CD8-positive, alpha-beta memory T cell (primary cell): ENCODE measurements around the gene BRMS1. TPM values are rescaled to one million over a fixed set of nuclear protein-coding genes. Genes with fewer than 3 reads are reported as not detected.

Experiments
- CTCF ChIA-PET: fragments of 350-600 bp; sonication (Branson Sonifier 250); formaldehyde crosslinking; loops from one replicate; lab custom pipeline; 2021; ENCODE audit warnings: antibody characterized with exemption; lab: Charles Lee
- POLR2A ChIA-PET: fragments of 350-600 bp; sonication (Branson Sonifier 250); formaldehyde crosslinking; loops from one replicate; lab custom pipeline; 2021; ENCODE audit warnings: antibody characterized with exemption; lab: Charles Lee
- DNase-seq, 5 donors: peaks; one replicate each; pipeline versions ENCODE4 v3.0.0 to v3.0.0-alpha.2; 2020 to 2022; ENCODE audit warnings: mixed read lengths in 1 of 5
- H3K27ac ChIP-seq: one replicate; pipeline ENCODE4 v1.7.0; 2013; ENCODE audit warnings: low read depth, mild to moderate bottlenecking, low read length, moderate library complexity
- H3K27me3 ChIP-seq: 2 replicates; pipeline ENCODE4 v1.7.0; 2013; ENCODE audit warnings: low read length, mild to moderate bottlenecking; ENCODE audit not compliant: insufficient read depth, poor library complexity, severe bottlenecking
- H3K36me3 ChIP-seq: 2 replicates; pipeline ENCODE4 v1.7.0; 2013; ENCODE audit warnings: mild to moderate bottlenecking, low read length, moderate library complexity; ENCODE audit not compliant: insufficient read depth
- H3K4me1 ChIP-seq: 2 replicates; pipeline ENCODE4 v1.7.0; 2013; ENCODE audit warnings: mild to moderate bottlenecking, low read length, moderate library complexity; ENCODE audit not compliant: insufficient read depth
- H3K4me3 ChIP-seq: 2 replicates; pipeline ENCODE4 v1.7.0; 2013; ENCODE audit warnings: mild to moderate bottlenecking, low read length
- H3K9me3 ChIP-seq: 2 replicates; pipeline ENCODE4 v1.7.0; 2013; ENCODE audit warnings: mild to moderate bottlenecking, low read length
- H3K27ac Mint-ChIP-seq, 8 donors: one replicate each; pipeline ENCODE4 v1.8.0; 2020 to 2021; ENCODE audit warnings: mixed read lengths in 8 of 8, mild to moderate bottlenecking in 6 of 8, inconsistent platforms in 3 of 8, moderate library complexity in 3 of 8
- H3K27me3 Mint-ChIP-seq, 2 donors: one replicate each; pipeline ENCODE4 v1.8.0; 2020 to 2021; ENCODE audit warnings: mixed read lengths in 2 of 2, mild to moderate bottlenecking in 1 of 2, moderate library complexity in 1 of 2
- H3K36me3 Mint-ChIP-seq, 3 donors: one replicate each; pipeline ENCODE4 v1.8.0; 2020 to 2021; ENCODE audit warnings: mixed read lengths in 3 of 3, inconsistent platforms in 1 of 3, mild to moderate bottlenecking in 1 of 3
- H3K4me1 Mint-ChIP-seq, 3 donors: one replicate each; pipeline ENCODE4 v1.8.0; 2020 to 2021; ENCODE audit warnings: mixed read lengths in 3 of 3, inconsistent platforms in 1 of 3, mild to moderate bottlenecking in 1 of 3
- H3K4me3 Mint-ChIP-seq, 7 donors: one replicate each; pipeline ENCODE4 v1.8.0; 2020 to 2021; ENCODE audit warnings: mixed read lengths in 7 of 7, mild to moderate bottlenecking in 6 of 7, moderate library complexity in 4 of 7, inconsistent platforms in 2 of 7
- H3K9me3 Mint-ChIP-seq, 5 donors: one replicate each; pipeline ENCODE4 v1.8.0; 2020 to 2022; ENCODE audit warnings: mixed read lengths in 5 of 5, mild to moderate bottlenecking in 3 of 5, moderate library complexity in 2 of 5, inconsistent platforms in 1 of 5
- polyA plus RNA-seq: library from polyadenylated mRNA; unstranded; fragments of 300-500 nt; fragmentation: Illumina TruSeq; gene quantifications from one replicate; pipeline ENCODE4 v1.2.3, GENCODE V29; 2021
- total RNA-seq, 2 experiments: library from RNA; stranded (reverse); gene quantifications; one replicate each; pipeline ENCODE4 v1.2.3, GENCODE V29; 2021

BRMS1 gene
- total and polyA plus RNA-seq, 3 experiments from 2014 or later = 66.1 to 76.4 (median 66.5) TPM

DNA sequence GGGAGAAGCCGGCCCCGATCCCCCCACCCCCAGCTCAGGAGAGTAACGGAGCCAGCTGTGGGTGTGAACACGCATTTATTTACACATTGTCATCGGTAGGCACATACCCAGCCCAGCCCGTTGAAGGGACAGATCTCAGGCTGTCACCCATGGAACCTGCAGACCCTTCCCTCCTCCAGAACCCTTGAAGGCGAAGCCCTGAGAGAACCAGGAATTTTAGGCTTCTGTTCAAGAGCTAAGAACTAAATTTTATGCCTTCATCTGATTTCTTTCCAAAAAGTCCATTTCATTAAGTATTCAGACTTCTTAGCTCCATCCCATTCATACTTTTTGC, 379 bp upstream of the BRMS1 start:
- CTCF ChIA-PET = interaction anchor here (1.0 to 8.6 kb wide), 7 partner anchors 9 to 41 kb away, joined by 3 to 72 read pairs (median 8); partner anchors contain the start of genes RIN1 and SLC29A2
- Histone ChIP-seq H3K36me3 (peaks cover 16% of the 10 kb centered on the region), H3K4me1 (peaks cover 45% of the 10 kb centered on the region), H3K4me3 (peak overlapping the region; percentile 96), H3K9me3 (no peaks in the 10 kb centered on the region), H3K27me3 (no peaks in the 10 kb centered on the region), H3K27ac (peak overlapping the region; percentile 92)
- POLR2A ChIA-PET = interaction anchor here (0.6 to 1.8 kb wide), 5 partner anchors 18 to 497 kb away, joined by 3 to 8 read pairs (median 6); partner anchors contain the start of genes CD248, RBM4 and SLC29A2
- Mint-ChIP-seq H3K9me3 (peaks cover 0 to 4% (median 0%) of the 10 kb centered on the region in 5 donors), H3K27ac (peak overlapping the region; percentile 96 to 99 (median 98)), H3K4me3 (peak overlapping the region; percentile 96 to 100 (median 97)), H3K27me3 (peaks cover 0 to 10% of the 10 kb centered on the region in 2 donors), H3K4me1 (peaks cover 43 to 65% (median 50%) of the 10 kb centered on the region in 3 donors), H3K36me3 (peaks cover 4 to 43% (median 8%) of the 10 kb centered on the region in 3 donors)
- DNase-seq = no peak

DNA sequence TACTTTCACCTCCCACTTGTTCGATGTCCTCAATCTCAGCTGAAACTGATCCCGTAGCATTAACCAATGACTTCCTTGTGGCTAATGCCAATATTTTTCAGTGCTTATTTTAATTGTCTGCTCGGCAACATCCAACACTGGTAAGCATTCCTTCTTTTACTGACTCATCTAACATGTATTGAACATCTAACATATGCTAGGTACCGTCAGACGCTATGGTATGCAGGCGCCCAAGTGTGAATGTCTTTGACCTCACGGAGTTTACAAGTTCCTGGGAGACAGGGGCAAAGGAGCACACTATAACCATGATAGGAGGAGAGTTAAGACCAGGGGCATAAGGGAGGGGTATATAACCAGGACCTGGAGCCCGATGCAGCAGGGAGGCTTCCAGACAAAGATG, 1.7 kb downstream of the BRMS1 start:
- no peak overlapping the region for H3K27ac ChIP-seq
- H3K9me3 Mint-ChIP-seq = peaks cover 0 to 4% (median 0%) of the 10 kb centered on the region in 5 donors
- H3K36me3 ChIP-seq = peaks cover 31% of the 10 kb centered on the region
- ChIA-PET POLR2A (interaction anchor here (0.5 kb wide), 1 partner anchor 1011 kb away, joined by 3 read pairs; no protein-coding TSS in a partner anchor), CTCF (interaction anchor here (0.9 to 8.6 kb wide), 3 partner anchors 31 to 46 kb away, joined by 3 to 72 read pairs (median 6); no protein-coding TSS in a partner anchor)
- H3K4me1 ChIP-seq = peaks cover 41% of the 10 kb centered on the region
- H3K9me3 ChIP-seq = no peaks in the 10 kb centered on the region
- peak in 1 of 5 donors; percentile 30 for DNase-seq
- H3K27me3 ChIP-seq = no peaks in the 10 kb centered on the region
- H3K27me3 Mint-ChIP-seq = peaks cover 0 to 9% of the 10 kb centered on the region in 2 donors
- no peak overlapping the region for H3K4me3 ChIP-seq
- peaks cover 40 to 60% (median 48%) of the 10 kb centered on the region in 3 donors for H3K4me1 Mint-ChIP-seq
- H3K36me3 Mint-ChIP-seq = peaks cover 4 to 64% (median 11%) of the 10 kb centered on the region in 3 donors
- H3K27ac Mint-ChIP-seq = peak overlapping the region in 5 of 8 donors; percentile 59 to 99 (median 68)
- peak overlapping the region; percentile 96 to 100 (median 97) for H3K4me3 Mint-ChIP-seq

DNA sequence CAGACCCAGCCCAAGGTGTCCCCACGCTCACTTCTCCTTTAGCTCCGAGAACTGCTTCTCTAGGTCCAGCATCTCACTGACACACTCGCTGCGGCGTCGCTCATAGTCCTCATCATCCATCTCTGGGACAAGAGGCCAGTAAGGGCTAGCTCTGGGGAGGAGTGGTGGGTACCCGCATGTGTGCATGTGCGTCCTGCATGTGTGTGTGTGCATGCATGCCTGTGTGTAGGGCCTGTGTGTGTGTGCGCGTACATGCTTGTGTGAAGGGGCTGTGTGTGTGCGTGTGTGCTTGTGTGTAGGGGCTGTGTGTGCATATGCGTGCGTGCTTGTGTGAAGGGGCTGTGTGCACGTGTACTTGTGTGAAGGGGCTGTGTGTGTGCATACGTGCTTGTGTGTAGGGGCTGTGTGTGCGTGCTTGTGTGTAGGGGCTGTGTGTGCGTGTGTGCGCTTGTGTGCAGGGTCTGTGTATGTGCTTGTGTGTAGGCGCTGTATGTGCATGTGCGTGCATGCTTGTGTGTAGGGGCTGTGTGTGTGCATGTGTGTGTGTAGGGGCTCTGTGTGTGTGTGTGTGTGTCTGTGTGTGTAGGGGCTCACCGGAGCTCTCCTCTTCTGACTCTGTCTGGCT, 3.3 kb downstream of the BRMS1 start:
- no peaks in the 10 kb centered on the region for H3K9me3 ChIP-seq
- peaks cover 0 to 4% of the 10 kb centered on the region in 2 donors for H3K27me3 Mint-ChIP-seq
- ChIA-PET POLR2A (no interaction called here), CTCF (interaction anchor here (8.6 kb wide), 1 partner anchor 29 kb away, joined by 72 read pairs; no protein-coding TSS in a partner anchor)
- DNase-seq = peak in 1 of 5 donors; percentile 24
- no peak overlapping the region for H3K4me3 ChIP-seq
- peaks cover 45 to 64% (median 49%) of the 10 kb centered on the region in 3 donors for H3K4me1 Mint-ChIP-seq
- H3K4me3 Mint-ChIP-seq = peak overlapping the region in 3 of 7 donors; percentile 31 to 66 (median 51)
- H3K27me3 ChIP-seq = no peaks in the 10 kb centered on the region
- no peak overlapping the region for H3K27ac ChIP-seq
- peaks cover 31% of the 10 kb centered on the region for H3K36me3 ChIP-seq
- H3K9me3 Mint-ChIP-seq = no peaks in the 10 kb centered on the region
- H3K27ac Mint-ChIP-seq = peak overlapping the region in 2 of 8 donors; percentile 23 to 63
- H3K36me3 Mint-ChIP-seq = peaks cover 4 to 75% (median 11%) of the 10 kb centered on the region in 3 donors
- peaks cover 42% of the 10 kb centered on the region for H3K4me1 ChIP-seq

DNA sequence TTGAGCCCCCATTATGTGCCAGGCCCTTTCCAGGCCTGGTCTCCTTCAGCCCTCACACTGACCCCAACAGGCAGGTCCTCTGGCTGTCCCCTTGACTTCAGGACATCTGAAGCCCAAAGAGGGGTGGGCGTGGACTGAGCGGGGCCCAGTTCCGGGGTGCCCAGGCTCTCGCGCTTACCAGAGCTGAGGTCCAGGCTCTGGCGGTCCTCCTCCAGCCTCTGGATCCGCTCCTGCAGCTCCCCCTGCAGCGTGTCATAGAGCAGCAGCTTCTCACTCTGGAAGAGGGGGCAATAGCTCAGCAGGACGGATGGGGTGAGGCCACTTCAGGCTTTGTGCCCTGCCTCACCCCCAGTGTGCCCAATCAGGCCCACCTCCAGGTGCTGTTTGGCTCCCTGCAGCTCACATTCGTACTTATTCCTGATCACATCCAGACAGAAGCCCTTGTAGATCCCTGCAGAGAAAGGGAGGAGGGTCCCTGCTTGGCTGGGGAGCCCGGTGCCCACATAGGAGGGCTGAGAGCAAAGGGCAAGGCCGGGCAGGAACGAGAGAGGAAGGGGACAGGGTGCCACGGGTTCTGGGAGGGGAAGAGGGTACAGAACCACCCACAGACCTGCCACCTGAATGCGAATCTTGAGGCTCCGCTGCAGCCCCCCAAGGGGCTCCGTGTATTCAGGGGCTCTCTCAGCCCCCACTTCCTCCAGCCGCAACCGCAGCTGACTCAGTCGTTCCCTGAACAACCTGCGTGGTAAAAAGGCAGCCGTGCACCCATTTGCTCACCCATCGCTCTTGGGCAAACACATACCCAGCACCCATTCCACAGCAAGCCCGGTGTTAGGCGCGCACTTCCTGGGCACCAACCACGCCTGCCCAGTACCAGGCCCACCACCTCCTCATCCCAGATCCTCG, 4.1 kb downstream of the BRMS1 start:
- Histone ChIP-seq H3K36me3 (peaks cover 31% of the 10 kb centered on the region), H3K27me3 (no peaks in the 10 kb centered on the region), H3K4me3 (no peak overlapping the region), H3K9me3 (no peaks in the 10 kb centered on the region), H3K4me1 (peaks cover 41% of the 10 kb centered on the region), H3K27ac (no peak overlapping the region)
- H3K27ac Mint-ChIP-seq = no peak overlapping the region
- no peaks in the 10 kb centered on the region for H3K9me3 Mint-ChIP-seq
- CTCF ChIA-PET = interaction anchor here (0.8 to 8.6 kb wide), 3 partner anchors 24 to 28 kb away, joined by 3 to 72 read pairs (median 3); partner anchors contain the start of gene CD248
- H3K4me1 Mint-ChIP-seq = peaks cover 49 to 62% (median 51%) of the 10 kb centered on the region in 3 donors
- H3K4me3 Mint-ChIP-seq = no peak overlapping the region
- peak in 1 of 5 donors; percentile 35 for DNase-seq
- peaks cover 4 to 76% (median 11%) of the 10 kb centered on the region in 3 donors for H3K36me3 Mint-ChIP-seq
- peaks cover 0 to 3% of the 10 kb centered on the region in 2 donors for H3K27me3 Mint-ChIP-seq
- POLR2A ChIA-PET = no interaction called here

DNA sequence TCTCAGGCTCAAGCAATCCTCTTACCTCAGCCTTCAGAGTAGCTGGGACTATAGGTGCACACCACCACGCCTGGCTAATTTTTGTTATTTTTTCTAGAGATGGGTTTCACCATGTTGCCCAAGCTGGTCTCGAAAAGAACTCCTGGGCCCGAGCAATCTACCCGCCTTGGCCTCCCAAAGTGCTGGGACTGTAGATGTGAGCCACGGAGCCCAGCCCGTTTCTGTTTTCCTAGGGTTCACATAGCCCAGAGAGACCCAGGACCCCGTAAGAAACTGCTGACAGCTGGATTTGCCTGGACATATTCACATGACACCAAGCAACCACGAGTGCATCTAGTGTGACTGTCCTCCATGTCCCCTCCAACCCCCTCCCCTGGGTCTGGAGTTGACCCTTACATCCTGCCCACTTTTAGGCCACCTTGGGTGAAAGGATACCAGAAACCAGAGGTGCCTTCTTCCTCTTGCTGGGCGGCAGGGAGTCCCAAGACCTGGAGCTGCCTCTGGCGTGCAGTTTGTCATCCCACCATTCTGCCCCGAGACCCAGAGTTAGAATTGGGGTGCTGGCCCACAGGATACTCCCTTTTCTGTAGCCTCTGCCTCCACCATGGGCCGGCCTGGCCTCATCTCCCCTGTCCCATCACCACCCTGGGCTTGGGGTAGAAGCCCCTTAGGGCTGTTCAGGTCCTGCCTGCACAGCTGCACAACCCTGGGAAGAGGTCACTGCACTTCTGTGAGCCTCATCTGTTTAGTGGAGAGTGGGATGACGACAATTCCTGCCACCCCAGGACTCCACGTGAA, 5.0 kb downstream of the BRMS1 start:
- Histone ChIP-seq H3K36me3 (peaks cover 31% of the 10 kb centered on the region), H3K4me3 (no peak overlapping the region), H3K27ac (no peak overlapping the region), H3K4me1 (peaks cover 39% of the 10 kb centered on the region), H3K27me3 (no peaks in the 10 kb centered on the region), H3K9me3 (no peaks in the 10 kb centered on the region)
- peaks cover 0 to 3% of the 10 kb centered on the region in 2 donors for H3K27me3 Mint-ChIP-seq
- ChIA-PET CTCF (interaction anchor here (1.2 to 8.6 kb wide), 3 partner anchors 23 to 49 kb away, joined by 3 to 72 read pairs (median 8); partner anchors contain the start of gene CD248), POLR2A (interaction anchor here (0.8 kb wide), 1 partner anchor 28 kb away, joined by 4 read pairs; no protein-coding TSS in a partner anchor)
- peak in 1 of 5 donors; percentile 28 for DNase-seq
- no peak overlapping the region for H3K4me3 Mint-ChIP-seq
- H3K36me3 Mint-ChIP-seq = peaks cover 4 to 75% (median 11%) of the 10 kb centered on the region in 3 donors
- H3K27ac Mint-ChIP-seq = no peak overlapping the region
- peaks cover 40 to 58% (median 42%) of the 10 kb centered on the region in 3 donors for H3K4me1 Mint-ChIP-seq
- no peaks in the 10 kb centered on the region for H3K9me3 Mint-ChIP-seq

DNA sequence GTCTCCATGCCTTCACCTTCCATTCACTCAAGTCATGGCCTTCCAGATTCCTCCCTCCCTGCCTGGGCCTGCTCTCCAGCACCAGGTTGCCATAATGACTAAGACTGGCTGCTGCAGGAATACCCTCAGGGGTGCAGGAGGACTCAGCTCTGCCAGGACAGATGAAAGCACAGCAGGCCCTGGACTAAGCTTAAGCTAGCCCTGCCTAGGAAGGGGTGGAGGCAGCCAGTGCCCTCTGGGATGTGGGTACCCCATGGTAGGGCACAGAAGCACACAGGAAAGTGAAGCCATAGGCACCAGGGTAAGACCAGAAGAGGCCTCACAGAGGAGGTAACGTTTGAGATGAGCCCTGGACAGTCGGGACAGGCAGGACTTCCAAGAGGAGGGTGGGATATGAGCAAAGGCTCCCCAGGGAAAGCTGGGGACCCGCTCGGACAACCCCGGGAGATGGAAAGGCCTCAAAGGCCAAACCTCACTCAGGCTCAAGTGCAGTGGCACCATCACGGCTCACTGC, 5.7 kb downstream of the BRMS1 start:
- Mint-ChIP-seq H3K9me3 (no peaks in the 10 kb centered on the region), H3K4me1 (peaks cover 33 to 51% (median 37%) of the 10 kb centered on the region in 3 donors), H3K36me3 (peaks cover 4 to 69% (median 12%) of the 10 kb centered on the region in 3 donors), H3K27me3 (peaks cover 0 to 3% of the 10 kb centered on the region in 2 donors), H3K4me3 (peak overlapping the region in 1 of 7 donors; percentile 29), H3K27ac (peak overlapping the region in 1 of 8 donors; percentile 66)
- H3K9me3 ChIP-seq = no peaks in the 10 kb centered on the region
- H3K4me1 ChIP-seq = peaks cover 34% of the 10 kb centered on the region
- H3K36me3 ChIP-seq = peaks cover 31% of the 10 kb centered on the region
- no peaks in the 10 kb centered on the region for H3K27me3 ChIP-seq
- no peak overlapping the region for H3K4me3 ChIP-seq
- peak in 1 of 5 donors; percentile 27 for DNase-seq
- no peak overlapping the region for H3K27ac ChIP-seq
- ChIA-PET CTCF (interaction anchor here (2.5 to 8.6 kb wide), 2 partner anchors 27 to 50 kb away, joined by 8 to 72 read pairs; no protein-coding TSS in a partner anchor), POLR2A (interaction anchor here (0.8 kb wide), 1 partner anchor 27 kb away, joined by 4 read pairs; no protein-coding TSS in a partner anchor)
